GM12873 (cell line): ENCODE results near the gene CAB39.
A peak's percentile ranks its signal among the peaks of the same experiment; 100 is the strongest.

ENCODE experiments used
- CTCF ChIP-seq: IDR thresholded peaks from 2 replicates; pipeline ENCODE4 v1.5.1; 2012; ENCODE audit warnings: low read depth, mild to moderate bottlenecking, moderate library complexity, low read length, control low read depth; ENCODE audit not compliant: insufficient read depth; ENCODE audit errors: missing control alignments

The CAB39 gene

GRCh38 chr2:230849633-230850357, 137.2 kb downstream of the CAB39 start:
- peak; percentile 84 for TF ChIP-seq CTCF

DNA sequence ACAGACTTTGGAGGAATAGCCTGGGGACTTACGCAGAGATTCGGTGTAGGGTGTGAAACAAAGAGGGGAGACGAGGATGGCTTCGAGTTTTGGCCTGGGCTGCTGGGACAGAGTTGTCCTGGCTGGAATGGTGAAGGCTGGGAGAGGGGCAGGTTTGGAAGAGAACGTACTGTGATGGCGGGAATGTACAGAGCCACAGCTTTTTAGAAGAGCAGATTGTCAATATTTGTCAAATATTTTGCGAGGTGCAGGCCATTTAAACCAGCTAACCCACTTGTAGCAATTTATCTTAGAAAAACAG, 137.7 kb downstream of the CAB39 start:
- no peak for TF ChIP-seq CTCF

DNA sequence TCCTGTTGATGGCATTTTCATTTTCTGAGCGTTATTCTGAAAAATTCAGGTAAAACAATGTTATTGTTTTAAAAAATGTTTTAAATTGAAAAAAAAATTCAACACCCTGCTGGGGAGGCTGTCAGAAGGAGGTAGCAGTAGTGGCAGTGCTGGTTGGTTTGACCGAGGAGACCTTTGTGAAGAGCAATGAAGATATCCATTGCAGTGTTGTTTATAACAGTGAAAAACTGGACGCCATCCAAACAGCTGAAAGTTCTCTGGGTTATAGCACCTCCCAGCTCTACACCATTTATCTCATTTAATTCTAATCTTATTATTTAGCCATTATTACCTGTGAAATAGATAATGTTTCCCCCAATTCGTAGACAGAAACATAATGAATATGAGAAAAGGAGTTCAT, 139.5 kb downstream of the CAB39 start:
- TF ChIP-seq CTCF, result no peak

- TF ChIP-seq CTCF, result no peak
These were observed 149.1 kb downstream of the CAB39 start for GRCh38 chr2:230861552-230862255.

- no peak for TF ChIP-seq CTCF
These were observed 149.7 kb downstream of the CAB39 start for GRCh38 chr2:230862292-230862691.

DNA sequence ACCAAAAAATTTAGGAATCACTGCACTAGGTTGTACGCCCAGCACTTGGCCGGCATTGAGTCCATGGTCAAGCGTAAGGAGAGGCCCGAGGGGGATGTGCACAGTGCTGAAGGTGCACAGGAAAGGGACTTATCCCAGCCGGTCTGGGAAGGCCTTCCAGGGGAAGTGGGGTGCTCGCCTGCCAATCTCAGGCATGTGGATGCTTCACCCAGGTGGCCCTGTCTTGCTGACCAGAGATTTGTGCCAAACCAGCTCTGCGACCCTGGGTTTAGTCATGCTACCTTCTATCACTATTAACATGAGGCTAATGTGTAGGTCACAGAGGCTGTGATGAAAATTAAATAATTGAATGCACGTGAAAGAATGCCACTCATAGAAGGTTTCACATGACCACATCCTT, 150.4 kb downstream of the CAB39 start:
- TF ChIP-seq CTCF, result no peak

DNA sequence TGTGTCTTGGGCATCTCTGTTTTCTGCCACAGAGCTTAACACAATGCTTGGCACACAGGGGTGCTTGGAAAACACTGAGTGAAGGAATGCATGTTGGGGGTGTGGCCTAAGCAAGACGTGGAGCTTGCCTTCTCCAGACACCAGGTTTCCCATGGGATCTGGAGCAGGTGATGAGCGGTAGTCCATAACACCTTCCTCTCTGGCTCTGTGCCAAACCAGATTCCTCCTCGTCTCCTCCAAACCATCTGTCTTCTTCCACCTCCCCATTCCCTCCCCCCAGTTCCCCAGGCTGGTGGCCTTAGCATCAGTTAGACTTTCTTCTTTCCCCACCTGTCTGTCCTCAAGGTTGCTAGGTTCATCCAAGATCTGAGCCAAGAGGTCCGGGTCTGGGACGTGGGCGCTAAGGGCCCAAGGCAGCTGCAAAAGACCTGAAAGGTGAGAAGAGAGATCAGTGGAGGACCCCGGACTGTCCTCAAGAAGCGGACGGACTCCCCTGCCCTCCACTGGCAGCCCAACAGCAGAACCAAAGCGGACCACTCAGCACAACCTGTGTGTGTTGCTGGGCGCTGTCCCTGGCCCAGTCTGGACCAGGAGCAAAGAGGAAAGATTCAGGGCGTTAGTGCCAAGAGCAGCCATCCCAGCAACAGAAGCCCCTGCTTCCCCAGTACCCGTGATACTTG, 150.9 kb downstream of the CAB39 start:
- TF ChIP-seq CTCF, result no peak
